Measurements from ENCODE around the gene CIDEC. TPM values are rescaled to one million over a fixed set of nuclear protein-coding genes. Genes with fewer than 3 reads are reported as not detected.

CIDEC gene
- total RNA-seq, 1 experiment from 2014 or later, result 0.37 TPM

- no peaks in the 10 kb centered on the region for H4K20me1 ChIP-seq (ENCODE audit: insufficient read depth)
- ChIA-PET POLR2A (ENCODE audit: unreplicated experiment) (interaction anchor here (0.6 kb wide), 1 partner anchor 524 kb away, joined by 4 read pairs; no protein-coding TSS in a partner anchor), CTCF (no interaction called here)
- TF ChIP-seq EZH2 (IDR thresholded peaks at IDR 0.05; ENCODE audit: low read depth) (no peak), CTCF (conservative IDR thresholded peaks at IDR 0.05) (no peak)
- no peak overlapping the region for H3K4me3 ChIP-seq
- H3K27ac ChIP-seq, result no peak overlapping the region
- peaks cover 27% of the 10 kb centered on the region for H3K4me1 ChIP-seq (replicated peaks; ENCODE audit: insufficient read depth)
- intact Hi-C loops (cut with micrococcal nuclease; ENCODE audit: unreplicated experiment), result no loop called here
- peaks cover 9% of the 10 kb centered on the region for H3K79me2 ChIP-seq (ENCODE audit: low read depth)
- H2AFZ ChIP-seq, result no peak overlapping the region
- no peaks in the 10 kb centered on the region for H3K9me2 ChIP-seq (ENCODE audit: insufficient read depth)
- no peaks in the 10 kb centered on the region for H3K27me3 ChIP-seq (ENCODE audit: insufficient read depth, low read depth)
- H3K36me3 ChIP-seq (ENCODE audit: low read depth), result no peaks in the 10 kb centered on the region
- no peak overlapping the region for H3K4me2 ChIP-seq
- H3F3A ChIP-seq (ENCODE audit: insufficient read depth, low read depth), result peaks cover 33% of the 10 kb centered on the region
- no TSS peak for BruUV-seq (replicated peaks)
- no peaks in the 10 kb centered on the region for H3K9me3 ChIP-seq (ENCODE audit: insufficient read depth, low read depth)
- DNase-seq, result no peak
Measured at GRCh38 chr3:9886328-9886727, 6.3 kb upstream of the CIDEC start.

- H4K20me1 ChIP-seq (ENCODE audit: insufficient read depth), result no peaks in the 10 kb centered on the region
- H3K4me3 ChIP-seq, result no peak overlapping the region
- peak; percentile 62 to 88 for DNase-seq
- H3F3A ChIP-seq (ENCODE audit: insufficient read depth, low read depth), result peaks cover 28% of the 10 kb centered on the region
- CTCF ChIA-PET, result interaction anchor here (0.6 kb wide), 1 partner anchor 10 kb away, joined by 8 read pairs; no protein-coding TSS in a partner anchor
- peaks cover 29% of the 10 kb centered on the region for H3K4me1 ChIP-seq (replicated peaks; ENCODE audit: insufficient read depth)
- POLR2A ChIA-PET (ENCODE audit: unreplicated experiment), result interaction anchor here (0.6 to 0.7 kb wide), 2 partner anchors 81 to 92 kb away, joined by 3 to 4 read pairs; partner anchors contain the start of gene ARPC4
- intact Hi-C loops (cut with micrococcal nuclease; ENCODE audit: unreplicated experiment), result loop anchor here (2.0 kb wide), 1 partner anchor 40 kb away; the partner anchor contains the start of gene RPUSD3
- H2AFZ ChIP-seq, result no peak overlapping the region
- peak overlapping the region; percentile 93 for H3K27ac ChIP-seq
- H3K79me2 ChIP-seq (ENCODE audit: low read depth), result no peaks in the 10 kb centered on the region
- no peaks in the 10 kb centered on the region for H3K9me3 ChIP-seq (ENCODE audit: insufficient read depth, low read depth)
- BruUV-seq (replicated peaks), result TSS peak; percentile 99
- H3K9me2 ChIP-seq (ENCODE audit: insufficient read depth), result no peaks in the 10 kb centered on the region
- H3K27me3 ChIP-seq (ENCODE audit: insufficient read depth, low read depth), result no peaks in the 10 kb centered on the region
- no peak for TF ChIP-seq EZH2 (IDR thresholded peaks at IDR 0.05; ENCODE audit: low read depth)
- TF ChIP-seq CTCF (conservative IDR thresholded peaks at IDR 0.05), result no peak
- H3K4me2 ChIP-seq, result peak overlapping the region; percentile 73
- no peaks in the 10 kb centered on the region for H3K36me3 ChIP-seq (ENCODE audit: low read depth)
Measured at GRCh38 chr3:9884555-9885165, 4.6 kb upstream of the CIDEC start.

GRCh38 chr3:9883706-9884554 is 3.9 kb upstream of the CIDEC start:
- TSS peak; percentile 90 for BruUV-seq (replicated peaks)
- Histone ChIP-seq H3K27ac (peak overlapping the region; percentile 93), H4K20me1 (ENCODE audit: insufficient read depth) (no peaks in the 10 kb centered on the region), H3K4me3 (peak overlapping the region; percentile 22; the same call in 1 of the 2 replicates), H3F3A (ENCODE audit: insufficient read depth, low read depth) (peaks cover 24% of the 10 kb centered on the region), H3K9me2 (ENCODE audit: insufficient read depth) (no peaks in the 10 kb centered on the region), H3K4me1 (replicated peaks; ENCODE audit: insufficient read depth) (peaks cover 35% of the 10 kb centered on the region), H3K9me3 (ENCODE audit: insufficient read depth, low read depth) (no peaks in the 10 kb centered on the region), H3K36me3 (ENCODE audit: low read depth) (no peaks in the 10 kb centered on the region), H2AFZ (no peak overlapping the region), H3K4me2 (peak overlapping the region; percentile 73), H3K27me3 (ENCODE audit: insufficient read depth, low read depth) (no peaks in the 10 kb centered on the region), H3K79me2 (ENCODE audit: low read depth) (no peaks in the 10 kb centered on the region)
- intact Hi-C loops (cut with micrococcal nuclease; ENCODE audit: unreplicated experiment), result loop anchor here (2.0 kb wide), 1 partner anchor 39 kb away; the partner anchor contains the start of gene RPUSD3
- POLR2A ChIA-PET (ENCODE audit: unreplicated experiment), result interaction anchor here (0.6 to 0.7 kb wide), 2 partner anchors 20 to 32 kb away, joined by 3 to 9 read pairs; no protein-coding TSS in a partner anchor
- DNase-seq, result no peak
- CTCF ChIA-PET, result interaction anchor here (0.7 kb wide), 2 partner anchors 15 to 49 kb away, joined by 4 to 19 read pairs; no protein-coding TSS in a partner anchor
- TF ChIP-seq CTCF (conservative IDR thresholded peaks at IDR 0.05) (no peak), EZH2 (IDR thresholded peaks at IDR 0.05; ENCODE audit: low read depth) (no peak)

Data from PC-9 (cell line).